ENCODE results near the gene UGT1A8. TPM values are rescaled to one million over a fixed set of nuclear protein-coding genes. Genes with fewer than 3 reads are reported as not detected.

The UGT1A8 gene
- total RNA-seq, 1 experiment from 2014 or later: not detected

GRCh38 chr2:233746475-233747282, 129.2 kb downstream of the UGT1A8 start:
- H3K36me3 ChIP-seq (ENCODE audit: control insufficient read depth in 1 of 2, insufficient read depth in 2 of 2, low read length in 2 of 2): no peaks in the 10 kb centered on the region
- H3K27me3 ChIP-seq (ENCODE audit: insufficient read depth, low read length): no peaks in the 10 kb centered on the region
- no peak overlapping the region for H3K4me2 ChIP-seq (ENCODE audit: low read length)
- no peaks in the 10 kb centered on the region for H3K9me2 ChIP-seq (ENCODE audit: insufficient read depth)
- no TSS peak for BruUV-seq (replicated peaks)
- TF ChIP-seq ZNF274 (IDR thresholded peaks at IDR 0.05; ENCODE audit: low read depth, low read length) (no peak), EZH2phosphoT487 (IDR thresholded peaks at IDR 0.05; ENCODE audit: borderline replicate concordance) (no peak), EZH2 (IDR thresholded peaks at IDR 0.05) (no peak), CBX3 (IDR thresholded peaks at IDR 0.05; ENCODE audit: low read depth) (no peak), FOSL1 (IDR thresholded peaks at IDR 0.05; ENCODE audit: low read depth) (no peak), REST (IDR thresholded peaks at IDR 0.05; ENCODE audit: low read depth) (no peak), RAD21 (IDR thresholded peaks at IDR 0.05; ENCODE audit: low read depth) (no peak), EGR1 (IDR thresholded peaks at IDR 0.05; ENCODE audit: low read depth) (no peak), ZFX (IDR thresholded peaks at IDR 0.05) (no peak), TCF7L2 (IDR thresholded peaks at IDR 0.05; ENCODE audit: borderline replicate concordance, extremely low read depth, insufficient read depth, insufficient read length) (no peak)
- no peaks in the 10 kb centered on the region for H3K4me1 ChIP-seq (ENCODE audit: control insufficient read depth in 1 of 2, insufficient read depth in 2 of 2, low read length in 2 of 2)
- no peak overlapping the region for H2AFZ ChIP-seq (ENCODE audit: low read depth, low read length, poor library complexity, severe bottlenecking)
- DNase-seq (ENCODE audit: low read depth, low spot score) (no peak), ATAC-seq (no peak)
- POLR2A ChIA-PET: no interaction called here
- no peak overlapping the region for H3K27ac ChIP-seq (ENCODE audit: low read depth, low read length)
- H3K9me3 ChIP-seq (ENCODE audit: control insufficient read depth in 1 of 2, insufficient read depth in 1 of 2, low read depth in 1 of 2, low read length in 2 of 2): no peaks in the 10 kb centered on the region
- H3K9ac ChIP-seq (ENCODE audit: low read length): no peak overlapping the region
- no peaks in the 10 kb centered on the region for H3K79me2 ChIP-seq (ENCODE audit: insufficient read depth, low read length)
- intact Hi-C loops (cut with micrococcal nuclease): no loop called here
- no peaks in the 10 kb centered on the region for H4K20me1 ChIP-seq (ENCODE audit: insufficient read depth)
- H3K4me3 ChIP-seq (replicated peaks in 1 of 2; ENCODE audit: low read depth in 1 of 2, low read length in 2 of 2): no peak overlapping the region
- CTCF ChIA-PET: no interaction called here
- RAD21 ChIA-PET (ENCODE audit: low non-redundant PET in 1 of 2, low total read pairs in 2 of 2, uncharacterized antibody in 2 of 2, unreplicated experiment in 2 of 2): no interaction called here
